GM18511 (cell line): ENCODE results near the gene ZMIZ1.

Experiments
- ATAC-seq: cut with Tn5 transposase; IDR thresholded peaks from one replicate; pipeline ENCODE4 v1.9.1; 2021; ENCODE audit warnings: mild to moderate bottlenecking, moderate library complexity; ENCODE audit not compliant: unreplicated experiment

Gene ZMIZ1

GRCh38 chr10:79146611-79147130, 77.9 kb downstream of the ZMIZ1 start:
- ATAC-seq = no peak

- no peak for ATAC-seq
These were observed 78.5 kb downstream of the ZMIZ1 start for GRCh38 chr10:79147306-79147705.

GRCh38 chr10:79147796-79148451, 79.2 kb downstream of the ZMIZ1 start:
- ATAC-seq = no peak

GRCh38 chr10:79148452-79149344, 79.9 kb downstream of the ZMIZ1 start:
- ATAC-seq = no peak

- ATAC-seq = no peak
These were observed 80.5 kb downstream of the ZMIZ1 start for GRCh38 chr10:79149345-79149661.

- ATAC-seq = peak; percentile 92
These were observed 81.1 kb downstream of the ZMIZ1 start for GRCh38 chr10:79149662-79150443.

- ATAC-seq = no peak
These were observed 81.6 kb downstream of the ZMIZ1 start for GRCh38 chr10:79150444-79150754.

- ATAC-seq = no peak
These were observed 83.7 kb downstream of the ZMIZ1 start for GRCh38 chr10:79152423-79152817.

- ATAC-seq = no peak
These were observed 85.0 kb downstream of the ZMIZ1 start for GRCh38 chr10:79153745-79154144.

- no peak for ATAC-seq
These were observed 86.7 kb downstream of the ZMIZ1 start for GRCh38 chr10:79155301-79156081.

- ATAC-seq = no peak
These were observed 87.8 kb downstream of the ZMIZ1 start for GRCh38 chr10:79156334-79157274.

- ATAC-seq = no peak
These were observed 89.2 kb downstream of the ZMIZ1 start for GRCh38 chr10:79158004-79158340.

- no peak for ATAC-seq
These were observed 89.8 kb downstream of the ZMIZ1 start for GRCh38 chr10:79158402-79159097.

- no peak for ATAC-seq
These were observed 90.4 kb downstream of the ZMIZ1 start for GRCh38 chr10:79159141-79159651.

- no peak for ATAC-seq
These were observed 91.0 kb downstream of the ZMIZ1 start for GRCh38 chr10:79159785-79160184.

- no peak for ATAC-seq
These were observed 91.4 kb downstream of the ZMIZ1 start for GRCh38 chr10:79160191-79160590.

GRCh38 chr10:79161557-79161956, 92.8 kb downstream of the ZMIZ1 start:
- ATAC-seq = no peak

GRCh38 chr10:79162022-79162421, 93.3 kb downstream of the ZMIZ1 start:
- ATAC-seq = no peak
